ENCODE results near the gene MOB1B.

The MOB1B gene

GRCh38 chr4:70914631-70915030, 12.5 kb downstream of the MOB1B start:
- DNase-seq (ENCODE audit: low read depth, low spot score) = no peak

DNA sequence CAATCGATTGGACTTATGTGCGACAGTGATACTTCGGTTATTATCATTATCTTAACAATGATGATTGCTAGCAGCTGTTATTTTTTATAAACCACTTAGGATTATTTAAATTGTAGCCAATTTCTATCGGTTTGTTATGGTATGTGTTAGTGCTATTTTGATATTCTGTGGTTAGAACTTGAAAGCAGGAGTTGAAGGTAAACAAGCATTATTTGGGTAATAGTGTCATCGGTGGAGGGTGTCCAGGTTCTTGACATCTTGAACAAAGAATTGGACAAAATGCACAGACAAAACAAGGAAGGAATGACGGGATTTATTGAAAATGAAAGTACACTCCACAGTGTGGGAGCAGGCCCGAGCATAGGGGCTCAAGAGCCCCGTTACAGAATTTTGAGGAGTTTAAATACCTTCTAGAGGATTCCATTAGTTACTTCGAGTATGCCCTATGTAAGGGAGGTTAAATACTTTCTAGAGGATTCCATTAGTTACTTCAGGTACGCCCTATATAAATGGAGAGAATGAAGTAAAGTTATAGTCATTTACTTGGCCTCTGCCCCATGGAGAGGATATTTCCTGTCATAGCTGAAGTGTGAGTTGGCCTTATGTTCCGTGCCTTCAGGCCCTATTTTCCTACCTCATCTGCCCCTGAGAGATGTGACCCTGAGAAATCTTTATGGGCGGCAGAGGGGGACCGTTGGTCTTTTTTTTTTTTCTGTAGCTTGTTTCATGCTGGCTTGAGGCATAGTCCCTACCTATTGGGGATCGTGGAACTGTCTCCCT, 13.1 kb downstream of the MOB1B start:
- no peak for DNase-seq (ENCODE audit: low read depth, low spot score)

DNA sequence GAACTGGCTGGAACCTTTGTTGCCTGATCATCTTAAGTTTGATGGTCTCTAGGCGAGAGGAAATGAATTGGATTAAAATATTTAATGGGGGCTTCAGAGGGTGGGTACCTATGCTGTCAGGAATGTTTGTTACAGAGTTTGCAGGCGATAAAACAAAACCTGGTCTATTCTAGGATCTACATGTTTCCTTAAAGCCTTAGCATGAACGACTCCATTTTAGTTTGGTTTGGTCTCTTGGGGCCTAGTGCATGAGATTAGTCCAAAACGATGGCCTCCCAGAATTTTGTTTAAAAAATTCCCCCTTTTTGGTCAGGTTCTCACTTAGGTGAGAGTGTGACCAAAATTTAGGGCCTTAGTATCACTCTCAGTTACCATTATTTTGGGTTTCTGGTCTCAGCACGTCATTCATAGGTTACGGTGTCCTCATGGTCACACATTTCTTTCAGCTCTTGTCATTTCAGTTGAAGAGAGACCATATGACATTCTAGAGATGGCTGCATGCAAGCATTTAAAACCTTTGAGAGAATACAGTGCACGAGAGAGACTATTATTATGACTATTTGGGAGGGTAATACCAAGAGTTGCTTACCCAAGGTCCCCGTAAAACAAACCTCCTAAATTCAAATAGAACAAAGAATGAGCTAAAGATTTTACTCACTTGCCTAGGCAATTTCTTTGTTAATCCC, 13.8 kb downstream of the MOB1B start:
- DNase-seq (ENCODE audit: low read depth, low spot score) = no peak

DNA sequence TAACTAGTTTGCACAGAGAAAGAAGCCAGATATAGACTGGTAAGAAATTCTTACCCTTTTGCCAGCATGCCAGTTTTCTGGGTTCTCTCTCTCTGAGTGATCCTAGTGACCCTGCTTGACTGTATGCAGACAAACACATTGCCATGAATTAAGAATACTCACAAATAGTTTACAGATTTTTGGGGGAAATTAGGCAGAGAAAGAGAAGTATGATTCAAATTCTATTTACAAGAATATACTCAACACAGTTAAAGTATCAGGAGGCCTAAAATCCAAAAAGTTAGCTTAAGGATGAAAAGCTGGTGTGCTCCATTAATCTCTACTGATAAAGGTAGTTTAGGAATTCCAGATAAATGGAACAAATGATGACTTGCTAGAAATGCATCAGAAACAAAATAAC, 18.4 kb downstream of the MOB1B start:
- DNase-seq (ENCODE audit: low read depth, low spot score) = no peak

GRCh38 chr4:70925418-70925817, 23.2 kb downstream of the MOB1B start:
- no peak for DNase-seq (ENCODE audit: low read depth, low spot score)

DNA sequence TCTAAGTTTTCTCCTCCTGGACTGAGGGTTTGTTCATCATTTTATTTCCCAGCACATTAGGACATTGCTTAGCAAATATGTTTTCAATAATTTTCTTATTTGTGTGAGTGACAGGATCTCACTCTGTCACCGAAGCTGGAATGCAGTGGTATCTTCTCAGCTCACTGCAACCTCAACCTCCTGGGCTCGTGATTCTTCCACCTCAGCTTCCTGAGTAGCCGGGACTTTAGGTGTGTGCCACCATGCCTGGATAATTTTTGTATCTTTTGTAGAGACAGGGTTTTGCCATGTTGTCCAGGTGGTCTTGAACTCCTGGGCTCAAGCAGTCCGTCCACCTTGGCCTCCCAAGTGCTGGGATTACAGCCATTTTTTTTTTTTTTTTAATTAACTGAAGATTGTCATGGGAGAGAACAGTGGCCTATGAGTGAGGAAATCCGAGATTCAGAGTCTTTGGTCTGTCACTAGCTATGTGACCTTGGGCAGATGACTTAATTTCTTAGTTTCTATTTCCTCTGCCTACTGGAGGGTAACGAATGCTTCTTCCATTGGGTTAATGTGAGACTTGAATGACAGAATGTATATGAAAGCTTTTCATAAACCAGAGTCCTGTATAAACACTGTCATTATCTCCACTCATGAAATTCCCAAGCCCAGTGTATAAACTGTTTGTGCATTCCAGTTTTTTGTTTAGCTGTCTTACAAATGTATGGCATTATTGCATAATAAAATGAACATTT, 23.9 kb downstream of the MOB1B start:
- DNase-seq (ENCODE audit: low read depth, low spot score) = no peak

- no peak for DNase-seq (ENCODE audit: low read depth, low spot score)
These were observed 25.5 kb downstream of the MOB1B start for GRCh38 chr4:70927502-70928137.

GRCh38 chr4:70930530-70931256, 28.5 kb downstream of the MOB1B start:
- no peak for DNase-seq (ENCODE audit: low read depth, low spot score)

DNA sequence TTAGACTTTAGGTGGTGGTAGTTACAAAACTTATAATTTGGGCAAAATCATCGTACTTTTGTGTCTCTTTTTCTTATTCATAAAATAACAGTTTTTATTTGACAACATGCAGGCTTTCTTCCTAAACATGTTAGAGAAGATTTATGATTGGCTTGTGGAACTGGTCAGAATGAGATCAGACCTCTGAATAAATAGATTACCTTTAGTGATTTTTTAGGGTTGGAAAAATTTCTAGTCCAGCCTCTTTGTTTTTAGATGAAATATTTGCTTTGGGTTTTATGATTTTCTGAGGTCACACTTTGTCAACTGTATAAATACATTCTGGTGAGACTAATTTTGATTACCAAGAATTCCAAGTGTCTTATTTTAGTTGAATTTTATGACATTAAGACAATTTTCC, 29.2 kb downstream of the MOB1B start:
- no peak for DNase-seq (ENCODE audit: low read depth, low spot score)

DNA sequence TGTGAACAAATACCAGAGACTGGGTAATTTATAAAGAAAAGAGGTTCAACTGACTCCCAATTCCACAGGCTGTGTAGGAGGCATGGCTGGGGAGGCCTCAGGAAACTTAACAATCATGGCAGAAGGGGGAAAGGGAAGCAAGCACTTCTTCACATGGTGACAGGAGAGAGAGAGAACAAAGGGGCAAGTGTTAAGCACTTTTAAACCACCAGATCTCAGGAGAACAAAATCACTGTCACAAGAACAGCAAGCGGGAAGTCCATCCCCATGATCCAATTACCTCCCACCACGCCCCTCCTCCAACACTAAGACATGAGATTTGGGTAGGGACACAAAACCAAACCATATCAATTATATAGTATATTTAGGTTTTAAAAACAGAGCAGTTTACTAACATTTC, 30.8 kb downstream of the MOB1B start:
- no peak for DNase-seq (ENCODE audit: low read depth, low spot score)

- no peak for DNase-seq (ENCODE audit: low read depth, low spot score)
These were observed 33.0 kb downstream of the MOB1B start for GRCh38 chr4:70935038-70935695.

DNA sequence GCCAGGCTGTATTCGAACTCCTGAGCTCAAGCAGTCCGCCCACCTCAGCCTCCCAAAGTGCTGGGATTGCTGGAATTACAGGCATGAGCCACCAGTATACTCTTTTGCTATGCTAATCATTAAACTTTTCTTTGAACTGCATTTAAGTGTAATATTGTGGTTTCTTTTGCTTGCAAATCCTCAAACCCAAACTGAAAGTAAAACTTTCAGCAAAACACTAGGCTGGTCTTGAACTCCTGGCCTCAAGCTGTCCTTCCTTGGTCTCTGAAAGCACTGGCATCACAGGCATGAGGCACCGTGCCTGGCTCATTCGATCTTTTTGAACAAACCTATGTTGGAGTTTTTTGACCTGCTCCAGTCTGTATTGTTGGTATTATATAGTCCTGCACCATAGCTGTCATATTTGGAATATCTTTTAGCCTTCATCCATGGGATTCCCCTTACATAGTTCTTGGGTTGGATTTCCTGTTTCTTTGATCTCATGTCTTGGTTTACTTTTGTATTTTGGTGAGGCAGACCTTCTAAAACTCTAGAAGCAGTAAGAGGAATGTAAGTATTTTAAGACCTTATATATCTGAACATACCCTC, 34.1 kb downstream of the MOB1B start:
- DNase-seq (ENCODE audit: low read depth, low spot score) = no peak

DNA sequence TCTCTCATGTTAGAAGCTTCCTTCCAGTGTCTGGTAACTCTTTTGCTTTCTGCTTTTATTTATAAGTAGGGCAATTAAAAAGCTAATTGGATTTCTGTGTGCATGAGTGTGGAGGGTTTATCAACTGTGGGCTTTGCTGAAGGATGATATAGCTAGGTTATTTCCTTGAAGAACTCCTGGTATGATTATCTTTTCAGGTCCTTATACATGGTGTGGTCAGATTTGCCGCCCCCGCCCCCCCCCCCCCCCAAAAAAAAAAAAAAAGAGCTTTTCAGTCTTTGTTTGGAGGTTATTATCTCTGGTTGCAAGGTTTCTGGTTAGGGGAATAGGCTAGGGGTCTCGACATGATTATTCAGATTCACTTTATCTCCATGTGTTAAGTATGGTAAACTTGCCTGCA, 35.9 kb downstream of the MOB1B start:
- DNase-seq (ENCODE audit: low read depth, low spot score) = no peak

GRCh38 chr4:70940134-70940533, 38.0 kb downstream of the MOB1B start:
- DNase-seq (ENCODE audit: low read depth, low spot score) = no peak

- DNase-seq (ENCODE audit: low read depth, low spot score) = no peak
These were observed 40.9 kb downstream of the MOB1B start for GRCh38 chr4:70943114-70943513.

- no peak for DNase-seq (ENCODE audit: low read depth, low spot score)
These were observed 42.9 kb downstream of the MOB1B start for GRCh38 chr4:70945046-70945445.

GRCh38 chr4:70945452-70946055, 43.4 kb downstream of the MOB1B start:
- no peak for DNase-seq (ENCODE audit: low read depth, low spot score)

DNA sequence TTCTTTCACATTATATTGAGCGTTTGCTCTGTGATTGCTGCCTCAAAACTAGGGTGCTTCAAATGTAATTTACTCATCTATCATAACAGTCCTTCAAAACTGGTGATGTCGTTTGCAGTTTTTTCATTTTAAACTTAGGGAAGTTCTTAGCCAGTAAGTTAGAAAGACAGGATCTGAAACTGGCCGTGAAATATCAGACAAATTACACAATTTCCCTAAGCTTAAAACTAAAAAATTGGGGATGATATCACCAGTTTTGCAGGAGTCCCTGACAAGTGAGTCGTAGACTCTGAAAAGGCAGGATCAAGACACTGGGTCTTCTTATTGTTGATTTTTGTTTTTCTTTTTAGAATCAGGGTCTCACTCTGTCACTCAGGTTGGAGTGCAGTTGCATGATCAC, 44.8 kb downstream of the MOB1B start:
- DNase-seq (ENCODE audit: low read depth, low spot score) = no peak

DNA sequence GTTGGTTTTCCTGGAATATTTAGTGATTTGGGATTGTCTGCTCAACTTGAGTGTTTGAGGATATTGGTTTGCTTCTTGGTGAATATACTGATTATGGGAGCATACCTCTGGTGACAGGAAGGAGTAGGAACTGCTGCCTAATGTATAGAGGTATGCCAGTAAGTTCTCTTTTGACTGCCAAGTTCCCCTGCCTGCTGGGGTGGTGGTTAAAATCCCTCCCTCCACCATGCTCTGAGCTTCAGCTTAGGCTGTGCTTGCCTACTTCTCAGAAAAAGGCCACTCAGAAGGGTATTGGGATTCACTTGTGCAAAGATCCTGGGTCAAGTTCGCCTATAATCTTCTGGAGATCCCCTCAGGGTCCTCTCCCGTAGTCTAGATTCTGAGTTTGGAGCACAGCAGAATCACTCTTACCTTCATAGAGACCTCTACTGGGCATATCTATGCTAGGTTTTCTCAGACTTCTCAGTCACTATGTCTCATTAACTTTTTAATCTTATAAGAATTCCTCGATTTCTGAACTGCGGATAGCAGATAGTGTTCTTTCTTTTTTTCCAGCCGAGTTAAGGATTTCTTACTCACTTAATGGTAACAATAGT, 46.6 kb downstream of the MOB1B start:
- DNase-seq (ENCODE audit: low read depth, low spot score) = no peak

DNA sequence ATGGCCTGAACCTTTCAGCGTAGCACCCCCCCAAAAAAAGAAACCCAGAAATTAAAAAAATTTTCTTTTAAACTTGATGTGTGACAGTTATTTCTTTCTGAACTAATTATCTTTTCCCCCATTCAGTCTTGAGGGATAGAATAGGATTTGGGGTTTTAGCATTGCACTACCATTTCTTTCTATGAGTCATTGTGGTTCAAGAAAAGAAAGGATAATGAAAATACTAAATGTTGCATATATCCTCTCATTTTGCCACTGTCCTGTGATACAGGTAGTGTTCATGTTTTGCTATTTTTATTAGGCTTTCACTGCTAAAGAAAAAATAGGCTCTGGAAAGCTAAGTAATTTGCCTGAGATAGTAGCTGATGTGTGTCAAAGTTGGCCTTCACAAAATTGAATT, 51.9 kb downstream of the MOB1B start:
- DNase-seq (ENCODE audit: low read depth, low spot score) = no peak

Measured in activated CD4-positive, CD25-positive, alpha-beta regulatory T cell treated with anti-CD3 and anti-CD28 coated beads, Interleukin-2, amount 50 U/mL, for 16 hours (primary cell).